Activated CD4-positive, alpha-beta memory T cell treated with anti-CD3 and anti-CD28 coated beads, Interleukin-2, amount 10 ng/mL, durations not matched to agents 7 days and 5 days (primary cell): Measurements from ENCODE around the gene RELT. TPM values are rescaled to one million over a fixed set of nuclear protein-coding genes. Genes with fewer than 3 reads are reported as not detected.

Experiments used
- CTCF ChIA-PET: fragments of 350-600 bp; sonication (Branson Sonifier 250); formaldehyde crosslinking; loops from one replicate; lab custom pipeline; 2021; ENCODE audit warnings: antibody characterized with exemption, inconsistent platforms; lab: Charles Lee
- POLR2A ChIA-PET: fragments of 350-600 bp; sonication (Branson Sonifier 250); formaldehyde crosslinking; loops from one replicate; lab custom pipeline; 2021; ENCODE audit warnings: antibody characterized with exemption; lab: Charles Lee
- DNase-seq: peaks from one replicate; pipeline ENCODE4 v3.0.0-alpha.2; 2020
- H3K27ac Mint-ChIP-seq: one replicate; pipeline ENCODE4 v1.8.0; 2021; ENCODE audit warnings: mild to moderate bottlenecking, mixed read lengths
- H3K27me3 Mint-ChIP-seq: one replicate; pipeline ENCODE4 v1.8.0; 2021; ENCODE audit warnings: mixed read lengths
- H3K36me3 Mint-ChIP-seq: one replicate; pipeline ENCODE4 v1.8.0; 2021; ENCODE audit warnings: low read depth, mixed read lengths
- H3K4me1 Mint-ChIP-seq: one replicate; pipeline ENCODE4 v1.8.0; 2021; ENCODE audit warnings: mixed read lengths
- H3K4me3 Mint-ChIP-seq: one replicate; pipeline ENCODE4 v1.8.0; 2021; ENCODE audit warnings: mild to moderate bottlenecking, mixed read lengths
- H3K9me3 Mint-ChIP-seq: one replicate; pipeline ENCODE4 v1.8.0; 2021; ENCODE audit warnings: mixed read lengths
- total RNA-seq, 2 experiments: library from RNA; stranded (reverse); gene quantifications; one replicate each; pipeline ENCODE4 v1.2.3, GENCODE V29; 2021

The RELT gene
- total RNA-seq, 2 experiments from 2014 or later: 26.0 to 27.3 TPM

- Mint-ChIP-seq H3K4me1 (peaks cover 81% of the 10 kb centered on the region), H3K27me3 (no peaks in the 10 kb centered on the region), H3K36me3 (peaks cover 13% of the 10 kb centered on the region), H3K4me3 (no peak overlapping the region), H3K27ac (no peak overlapping the region), H3K9me3 (no peaks in the 10 kb centered on the region)
- POLR2A ChIA-PET: interaction anchor here (1.0 to 2.4 kb wide), 4 partner anchors 17 to 1159 kb away, joined by 3 to 8 read pairs (median 4); no protein-coding TSS in a partner anchor
- DNase-seq: no peak
- CTCF ChIA-PET: interaction anchor here (0.7 to 2.2 kb wide), 3 partner anchors 10 to 32 kb away, joined by 3 to 12 read pairs (median 8); no protein-coding TSS in a partner anchor
Observed at GRCh38 chr11:73382747-73383146, 6.5 kb downstream of the RELT start.

GRCh38 chr11:73383249-73384124 is 7.3 kb downstream of the RELT start:
- peak overlapping the region; percentile 81 for H3K27ac Mint-ChIP-seq
- no peak overlapping the region for H3K4me3 Mint-ChIP-seq
- ChIA-PET CTCF (interaction anchor here (0.7 to 2.2 kb wide), 4 partner anchors 10 to 277 kb away, joined by 3 to 12 read pairs (median 6); no protein-coding TSS in a partner anchor), POLR2A (interaction anchor here (0.8 to 2.4 kb wide), 6 partner anchors 8 to 1160 kb away, joined by 3 to 8 read pairs (median 3); no protein-coding TSS in a partner anchor)
- no peak for DNase-seq
- peaks cover 16% of the 10 kb centered on the region for H3K36me3 Mint-ChIP-seq
- peaks cover 79% of the 10 kb centered on the region for H3K4me1 Mint-ChIP-seq
- H3K27me3 Mint-ChIP-seq: no peaks in the 10 kb centered on the region
- no peaks in the 10 kb centered on the region for H3K9me3 Mint-ChIP-seq

GRCh38 chr11:73384125-73384441 is 7.9 kb downstream of the RELT start:
- Mint-ChIP-seq H3K36me3 (peaks cover 16% of the 10 kb centered on the region), H3K27ac (peak overlapping the region; percentile 81), H3K27me3 (no peaks in the 10 kb centered on the region), H3K4me1 (peaks cover 76% of the 10 kb centered on the region), H3K9me3 (no peaks in the 10 kb centered on the region), H3K4me3 (no peak overlapping the region)
- CTCF ChIA-PET: interaction anchor here (1.6 to 4.1 kb wide), 4 partner anchors 12 to 277 kb away, joined by 4 to 35 read pairs (median 6); no protein-coding TSS in a partner anchor
- POLR2A ChIA-PET: interaction anchor here (1.2 to 1.3 kb wide), 2 partner anchors 13 to 18 kb away, joined by 3 to 4 read pairs; no protein-coding TSS in a partner anchor
- no peak for DNase-seq

- ChIA-PET POLR2A (interaction anchor here (1.0 to 1.4 kb wide), 7 partner anchors 8 to 19 kb away, joined by 3 to 8 read pairs (median 4); partner anchors contain the start of gene RELT), CTCF (interaction anchor here (1.1 to 4.1 kb wide), 6 partner anchors 9 to 276 kb away, joined by 4 to 35 read pairs (median 6); no protein-coding TSS in a partner anchor)
- H3K4me1 Mint-ChIP-seq: peaks cover 73% of the 10 kb centered on the region
- H3K4me3 Mint-ChIP-seq: peak overlapping the region; percentile 11
- H3K27ac Mint-ChIP-seq: peak overlapping the region; percentile 81
- H3K27me3 Mint-ChIP-seq: no peaks in the 10 kb centered on the region
- H3K9me3 Mint-ChIP-seq: no peaks in the 10 kb centered on the region
- DNase-seq: no peak
- peaks cover 16% of the 10 kb centered on the region for H3K36me3 Mint-ChIP-seq
Observed at GRCh38 chr11:73384531-73384871, 8.3 kb downstream of the RELT start.

- Mint-ChIP-seq H3K36me3 (peaks cover 15% of the 10 kb centered on the region), H3K9me3 (no peaks in the 10 kb centered on the region), H3K4me1 (peaks cover 72% of the 10 kb centered on the region), H3K27me3 (no peaks in the 10 kb centered on the region), H3K4me3 (peak overlapping the region; percentile 24), H3K27ac (peak overlapping the region; percentile 81)
- ChIA-PET POLR2A (interaction anchor here (1.0 to 1.4 kb wide), 7 partner anchors 9 to 29 kb away, joined by 3 to 8 read pairs (median 4); partner anchors contain the start of gene RELT), CTCF (interaction anchor here (1.1 to 4.1 kb wide), 6 partner anchors 8 to 276 kb away, joined by 4 to 35 read pairs (median 6); no protein-coding TSS in a partner anchor)
- peak; percentile 43 for DNase-seq
Observed at GRCh38 chr11:73384872-73385689, 8.9 kb downstream of the RELT start.

GRCh38 chr11:73386016-73386415 is 9.8 kb downstream of the RELT start:
- H3K27ac Mint-ChIP-seq: peak overlapping the region; percentile 81
- no peak for DNase-seq
- no peaks in the 10 kb centered on the region for H3K9me3 Mint-ChIP-seq
- ChIA-PET CTCF (interaction anchor here (4.1 kb wide), 1 partner anchor 34 kb away, joined by 35 read pairs; no protein-coding TSS in a partner anchor), POLR2A (interaction anchor here (1.3 to 1.4 kb wide), 3 partner anchors 14 to 29 kb away, joined by 3 to 6 read pairs (median 4); no protein-coding TSS in a partner anchor)
- no peak overlapping the region for H3K4me3 Mint-ChIP-seq
- peaks cover 16% of the 10 kb centered on the region for H3K36me3 Mint-ChIP-seq
- H3K4me1 Mint-ChIP-seq: peaks cover 66% of the 10 kb centered on the region
- H3K27me3 Mint-ChIP-seq: no peaks in the 10 kb centered on the region

- Mint-ChIP-seq H3K4me3 (no peak overlapping the region), H3K36me3 (peaks cover 22% of the 10 kb centered on the region), H3K27ac (peak overlapping the region; percentile 81), H3K4me1 (peaks cover 64% of the 10 kb centered on the region), H3K27me3 (no peaks in the 10 kb centered on the region), H3K9me3 (no peaks in the 10 kb centered on the region)
- POLR2A ChIA-PET: no interaction called here
- CTCF ChIA-PET: interaction anchor here (4.1 kb wide), 1 partner anchor 35 kb away, joined by 35 read pairs; no protein-coding TSS in a partner anchor
- no peak for DNase-seq
Observed at GRCh38 chr11:73386546-73386945, 10.3 kb downstream of the RELT start.

GRCh38 chr11:73387594-73388264 is 11.5 kb downstream of the RELT start:
- CTCF ChIA-PET: interaction anchor here (4.1 kb wide), 1 partner anchor 36 kb away, joined by 35 read pairs; no protein-coding TSS in a partner anchor
- POLR2A ChIA-PET: interaction anchor here (0.8 to 1.1 kb wide), 3 partner anchors 8 to 12 kb away, joined by 3 read pairs; no protein-coding TSS in a partner anchor
- H3K27me3 Mint-ChIP-seq: no peaks in the 10 kb centered on the region
- no peak for DNase-seq
- H3K9me3 Mint-ChIP-seq: no peaks in the 10 kb centered on the region
- H3K4me1 Mint-ChIP-seq: peaks cover 57% of the 10 kb centered on the region
- no peak overlapping the region for H3K4me3 Mint-ChIP-seq
- H3K27ac Mint-ChIP-seq: peak overlapping the region; percentile 73
- H3K36me3 Mint-ChIP-seq: peaks cover 22% of the 10 kb centered on the region

GRCh38 chr11:73388265-73389133 is 12.3 kb downstream of the RELT start:
- Mint-ChIP-seq H3K27ac (peak overlapping the region; percentile 49), H3K4me3 (no peak overlapping the region)
- CTCF ChIA-PET: interaction anchor here (2.5 to 4.1 kb wide), 2 partner anchors 37 kb away, joined by 14 to 35 read pairs; no protein-coding TSS in a partner anchor

GRCh38 chr11:73389134-73389525 is 12.9 kb downstream of the RELT start:
- DNase-seq: no peak
- H3K36me3 Mint-ChIP-seq: peaks cover 26% of the 10 kb centered on the region
- H3K9me3 Mint-ChIP-seq: no peaks in the 10 kb centered on the region
- POLR2A ChIA-PET: interaction anchor here (0.9 to 1.1 kb wide), 2 partner anchors 12 to 13 kb away, joined by 3 read pairs; partner anchors contain the start of gene RELT
- H3K4me3 Mint-ChIP-seq: no peak overlapping the region
- no peaks in the 10 kb centered on the region for H3K27me3 Mint-ChIP-seq
- CTCF ChIA-PET: interaction anchor here (2.5 kb wide), 1 partner anchor 38 kb away, joined by 14 read pairs; no protein-coding TSS in a partner anchor
- no peak overlapping the region for H3K27ac Mint-ChIP-seq
- H3K4me1 Mint-ChIP-seq: peaks cover 49% of the 10 kb centered on the region

More at GRCh38 chr11:73388265-73389133, 12.3 kb downstream of the RELT start:
- DNase-seq: no peak
- POLR2A ChIA-PET: interaction anchor here (1.1 kb wide), 1 partner anchor 9 kb away, joined by 3 read pairs; no protein-coding TSS in a partner anchor
- H3K4me1 Mint-ChIP-seq: peaks cover 55% of the 10 kb centered on the region
- H3K27me3 Mint-ChIP-seq: no peaks in the 10 kb centered on the region
- H3K9me3 Mint-ChIP-seq: no peaks in the 10 kb centered on the region
- peaks cover 22% of the 10 kb centered on the region for H3K36me3 Mint-ChIP-seq
